Measurements from ENCODE around the gene C1QC.

Gene C1QC

GRCh38 chr1:22629886-22630285 lies 13.5 kb upstream of the C1QC start:
- no peaks in the 10 kb centered on the region for H3K36me3 ChIP-seq (ENCODE audit: control insufficient read depth, insufficient read depth, low read length)
- no peak overlapping the region for H3K9ac ChIP-seq
- H3K27ac ChIP-seq: no peak overlapping the region
- no peaks in the 10 kb centered on the region for H3K27me3 ChIP-seq (ENCODE audit: control insufficient read depth, insufficient read depth, low read length)
- no peak overlapping the region for H3K4me3 ChIP-seq (ENCODE audit: low read depth, low read length)
- no peak overlapping the region for H2AFZ ChIP-seq
- H3K79me2 ChIP-seq: no peaks in the 10 kb centered on the region
- no peaks in the 10 kb centered on the region for H3K9me3 ChIP-seq (ENCODE audit: control insufficient read depth, low read length)
- H3K4me1 ChIP-seq: no peaks in the 10 kb centered on the region
- no peak overlapping the region for H3K4me2 ChIP-seq (ENCODE audit: low read length)
- no peak for TF ChIP-seq CTCF (IDR thresholded peaks at IDR 0.05)

GRCh38 chr1:22633697-22634463 lies 9.6 kb upstream of the C1QC start:
- no peaks in the 10 kb centered on the region for H3K79me2 ChIP-seq
- no peak overlapping the region for H3K9ac ChIP-seq
- no peaks in the 10 kb centered on the region for H3K27me3 ChIP-seq (ENCODE audit: control insufficient read depth, insufficient read depth, low read length)
- no peaks in the 10 kb centered on the region for H3K36me3 ChIP-seq (ENCODE audit: control insufficient read depth, insufficient read depth, low read length)
- H3K9me3 ChIP-seq (ENCODE audit: control insufficient read depth, low read length): no peaks in the 10 kb centered on the region
- no peak overlapping the region for H3K4me3 ChIP-seq (ENCODE audit: low read depth, low read length)
- no peak for TF ChIP-seq CTCF (IDR thresholded peaks at IDR 0.05)
- H3K27ac ChIP-seq: no peak overlapping the region
- H3K4me1 ChIP-seq: no peaks in the 10 kb centered on the region
- H2AFZ ChIP-seq: no peak overlapping the region
- no peak overlapping the region for H3K4me2 ChIP-seq (ENCODE audit: low read length)

GRCh38 chr1:22635436-22635835 lies 8.0 kb upstream of the C1QC start:
- Histone ChIP-seq H3K9ac (no peak overlapping the region), H3K4me3 (ENCODE audit: low read depth, low read length) (no peak overlapping the region)

GRCh38 chr1:22636353-22636752 lies 7.1 kb upstream of the C1QC start, which contains the start of gene C1QA:
TSS of gene C1QA (plus strand) at chr1:22636628. CDS start at chr1:22637617, 989 bp downstream.
- Histone ChIP-seq H3K27me3 (ENCODE audit: control insufficient read depth, insufficient read depth, low read length) (peaks cover 2% of the 10 kb centered on the region), H3K27ac (no peak within 1 kb of the TSS), H3K79me2 (no peaks in the 10 kb centered on the region), H3K9me3 (ENCODE audit: control insufficient read depth, low read length) (no peaks in the 10 kb centered on the region), H3K4me2 (ENCODE audit: low read length) (no peak within 1 kb of the TSS), H3K9ac (no peak within 1 kb of the TSS), H3K4me3 (ENCODE audit: low read depth, low read length) (no peak within 1 kb of the TSS), H3K4me1 (no peaks in the 10 kb centered on the region), H2AFZ (no peak within 1 kb of the TSS), H3K36me3 (ENCODE audit: control insufficient read depth, insufficient read depth, low read length) (no peaks in the 10 kb centered on the region)
- TF ChIP-seq CTCF (IDR thresholded peaks at IDR 0.05): no peak

More at GRCh38 chr1:22635436-22635835, 8.0 kb upstream of the C1QC start:
- Histone ChIP-seq H3K36me3 (ENCODE audit: control insufficient read depth, insufficient read depth, low read length) (no peaks in the 10 kb centered on the region), H3K4me2 (ENCODE audit: low read length) (no peak overlapping the region), H3K79me2 (no peaks in the 10 kb centered on the region), H3K9me3 (ENCODE audit: control insufficient read depth, low read length) (no peaks in the 10 kb centered on the region), H3K4me1 (no peaks in the 10 kb centered on the region), H3K27ac (no peak overlapping the region), H2AFZ (no peak overlapping the region), H3K27me3 (ENCODE audit: control insufficient read depth, insufficient read depth, low read length) (no peaks in the 10 kb centered on the region)
- no peak for TF ChIP-seq CTCF (IDR thresholded peaks at IDR 0.05)

- H3K27ac ChIP-seq: no peak overlapping the region
- H3K4me3 ChIP-seq (ENCODE audit: low read depth, low read length): no peak overlapping the region
- no peak overlapping the region for H3K4me2 ChIP-seq (ENCODE audit: low read length)
These were observed 6.5 kb upstream of the C1QC start for GRCh38 chr1:22636927-22637326.

More at GRCh38 chr1:22636927-22637326, 6.5 kb upstream of the C1QC start:
- TF ChIP-seq CTCF (IDR thresholded peaks at IDR 0.05): no peak
- no peaks in the 10 kb centered on the region for H3K9me3 ChIP-seq (ENCODE audit: control insufficient read depth, low read length)
- no peaks in the 10 kb centered on the region for H3K4me1 ChIP-seq
- no peaks in the 10 kb centered on the region for H3K79me2 ChIP-seq
- no peak overlapping the region for H2AFZ ChIP-seq
- H3K9ac ChIP-seq: no peak overlapping the region
- no peaks in the 10 kb centered on the region for H3K36me3 ChIP-seq (ENCODE audit: control insufficient read depth, insufficient read depth, low read length)
- peaks cover 2% of the 10 kb centered on the region for H3K27me3 ChIP-seq (ENCODE audit: control insufficient read depth, insufficient read depth, low read length)
